Glomerular endothelial cell (primary cell): ENCODE data around the gene INMT. TPM values are rescaled to one million over a fixed set of nuclear protein-coding genes. Genes with fewer than 3 reads are reported as not detected.

Source experiments
- DNase-seq: peaks from one replicate; pipeline ENCODE4 v3.0.0-alpha.2; 2011; ENCODE audit warnings: low read depth, low spot score; ENCODE audit errors: extremely low read depth
- total RNA-seq: library from RNA; depleted of rRNA; stranded (reverse); fragments of >200 nt; gene quantifications from 2 replicates; pipeline ENCODE4 v1.2.3, GENCODE V29; 2015

Gene INMT
- total RNA-seq, 1 donor from 2014 or later = 0.12 TPM

DNA sequence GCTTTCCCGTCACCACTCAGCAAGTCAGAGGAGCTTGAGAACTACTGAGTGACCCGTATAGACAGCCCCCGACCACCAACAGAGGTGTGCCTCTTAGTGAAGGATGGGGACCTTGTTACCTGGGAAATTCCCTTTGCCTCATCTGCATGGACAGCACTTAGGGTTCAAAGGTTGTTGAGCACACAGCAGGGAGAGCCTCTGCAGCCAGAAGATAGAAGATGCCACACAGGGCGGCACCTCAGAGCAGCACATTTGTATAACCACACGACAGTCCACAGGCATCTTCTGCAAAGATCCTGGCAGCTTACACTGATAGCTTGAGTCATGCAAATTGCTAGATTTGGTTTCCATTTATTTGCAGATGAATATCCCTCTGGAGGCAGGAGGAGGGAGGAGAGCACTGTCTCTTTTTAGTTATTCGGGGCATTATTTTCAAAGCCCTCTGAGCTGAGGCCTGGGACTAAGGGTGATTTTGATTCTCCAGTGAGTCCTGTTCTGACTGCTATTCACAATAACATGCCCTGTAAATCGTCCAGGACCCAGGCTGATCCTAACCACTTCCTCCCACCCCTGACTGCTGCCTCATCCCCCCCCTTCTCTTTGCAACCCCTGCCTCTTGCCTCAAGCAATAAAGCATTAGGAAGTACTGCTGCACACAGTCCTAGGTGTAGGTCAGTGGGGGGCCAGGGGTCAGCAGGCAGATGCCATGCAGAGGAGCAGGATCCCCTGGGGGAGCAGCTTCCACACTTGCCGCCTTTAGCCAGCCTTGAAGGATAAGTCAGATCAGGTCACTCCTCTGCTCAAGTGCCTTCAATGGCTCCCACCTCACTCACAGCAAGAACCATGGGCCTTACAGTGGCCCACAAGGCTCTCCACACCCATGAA lies 24.6 kb upstream of the INMT start:
- DNase-seq = no peak

DNA sequence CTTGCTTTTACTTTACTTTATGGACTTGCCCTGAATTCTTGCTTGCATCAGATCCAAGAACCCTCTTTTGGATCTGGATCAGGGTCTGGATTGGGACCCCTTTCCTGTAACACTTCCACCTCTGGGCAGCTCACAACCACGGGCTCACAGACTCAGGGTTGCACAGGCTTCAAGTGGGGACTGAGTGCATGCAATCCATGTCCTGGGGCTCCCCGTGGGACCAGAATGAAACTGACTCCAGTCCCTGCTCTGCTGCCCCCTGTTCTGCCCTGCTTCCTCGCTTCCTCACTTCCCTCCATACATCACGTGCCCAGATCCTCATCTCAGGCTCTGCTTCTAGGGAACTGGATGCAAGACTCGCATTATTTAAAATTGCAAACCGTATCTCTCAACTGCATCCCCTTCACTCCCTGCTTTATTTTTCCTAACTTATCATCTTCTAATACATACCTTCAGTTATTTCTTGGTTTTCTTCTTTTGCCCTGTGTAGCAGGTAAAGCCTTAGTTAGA lies 23.3 kb upstream of the INMT start:
- no peak for DNase-seq

DNA sequence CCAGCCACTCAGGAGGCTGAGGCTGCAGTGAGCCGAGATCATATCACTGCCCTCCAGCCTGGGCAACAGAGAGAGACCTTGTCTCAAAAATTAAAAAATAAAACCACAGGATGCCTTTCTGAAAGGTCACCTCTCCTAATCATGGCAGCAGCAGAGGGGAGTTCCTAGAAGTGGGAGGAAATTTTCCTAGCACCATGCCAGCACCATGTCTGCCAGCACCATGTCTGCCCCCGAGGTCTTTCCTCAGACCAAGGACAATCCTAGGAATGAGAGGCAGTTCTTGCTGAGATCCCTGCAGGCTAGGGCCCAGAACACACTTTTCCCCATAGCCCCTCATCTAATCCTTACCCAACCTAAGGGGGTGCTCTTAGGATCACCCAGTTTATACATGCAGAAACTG lies 22.3 kb upstream of the INMT start:
- DNase-seq = no peak

DNA sequence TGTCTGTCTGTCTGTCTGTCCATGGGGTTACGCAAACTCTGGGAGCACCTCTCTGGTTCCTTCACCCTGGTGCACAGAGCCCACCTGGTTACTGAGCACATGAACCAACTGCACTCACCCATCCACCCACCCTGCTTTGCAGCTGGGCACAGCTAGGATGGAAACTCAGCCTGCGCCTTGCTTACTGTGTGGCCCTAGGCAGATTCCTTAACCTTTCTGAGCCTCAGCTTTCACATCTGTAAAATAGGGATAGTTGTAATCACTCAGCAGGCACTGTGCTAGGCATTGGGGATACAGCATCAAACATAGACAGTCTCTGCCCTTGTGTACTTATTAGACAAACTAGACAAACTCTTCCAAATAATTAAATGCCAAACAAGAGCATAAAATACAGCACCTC lies 21.8 kb upstream of the INMT start:
- DNase-seq = no peak

DNA sequence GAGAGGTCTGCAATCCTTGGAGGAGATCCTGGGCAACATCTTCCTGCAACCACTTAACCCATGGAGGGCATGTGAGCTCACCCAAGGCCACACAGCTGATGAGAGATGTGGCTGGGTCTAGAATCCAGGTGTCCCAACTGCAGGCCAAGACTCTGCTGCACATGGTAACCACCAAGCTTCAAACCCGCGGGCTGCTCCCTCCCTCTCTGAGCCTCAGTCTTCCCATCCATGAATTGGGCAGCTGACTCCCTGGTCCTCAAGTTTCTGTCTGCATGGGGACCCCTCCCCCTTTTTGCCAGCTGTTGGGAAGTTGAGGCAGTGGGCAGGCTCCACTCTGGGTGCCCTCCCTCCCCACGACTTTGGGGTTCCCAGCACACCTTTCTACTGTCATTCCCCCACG lies 20.9 kb upstream of the INMT start:
- DNase-seq = no peak

DNA sequence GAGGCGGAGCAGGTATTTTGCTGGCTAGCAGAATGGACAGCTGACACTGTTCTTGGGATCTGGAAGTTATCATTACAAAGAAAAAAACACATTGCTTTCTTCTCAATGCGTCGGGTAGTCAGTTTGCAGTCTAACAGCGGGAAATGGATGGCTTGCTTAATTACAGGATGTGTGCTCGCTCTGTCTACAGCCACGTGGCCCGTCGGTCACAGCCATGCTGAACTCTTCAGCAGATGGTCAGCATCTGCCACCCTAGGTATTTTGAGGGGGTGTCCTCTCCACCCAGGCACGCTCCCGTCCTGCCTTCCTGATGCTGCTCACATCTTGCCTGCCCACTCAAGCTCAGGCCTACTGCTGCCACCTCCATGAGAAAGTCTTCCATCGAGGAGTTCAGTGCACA lies 20.4 kb upstream of the INMT start:
- DNase-seq = no peak

DNA sequence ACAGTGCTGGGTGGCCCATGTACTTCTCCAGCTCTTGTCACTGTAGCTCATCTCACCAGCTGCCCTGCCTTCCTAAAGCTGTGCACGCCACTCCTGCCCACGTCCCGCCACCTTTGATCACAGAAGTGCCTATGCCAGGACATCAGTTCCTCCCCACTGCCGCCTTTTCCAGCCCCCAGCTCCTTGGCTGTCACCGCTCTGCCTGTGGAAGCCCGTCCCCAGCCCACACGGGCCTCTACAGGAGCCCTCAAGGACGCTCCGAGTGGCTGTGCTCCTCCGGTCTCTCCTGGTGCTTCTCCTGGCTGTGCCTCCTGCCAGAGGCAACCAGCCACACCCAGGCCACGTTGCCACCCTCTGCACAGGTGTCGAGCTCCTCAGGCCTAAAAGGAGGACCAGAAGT lies 19.3 kb upstream of the INMT start:
- DNase-seq = no peak

DNA sequence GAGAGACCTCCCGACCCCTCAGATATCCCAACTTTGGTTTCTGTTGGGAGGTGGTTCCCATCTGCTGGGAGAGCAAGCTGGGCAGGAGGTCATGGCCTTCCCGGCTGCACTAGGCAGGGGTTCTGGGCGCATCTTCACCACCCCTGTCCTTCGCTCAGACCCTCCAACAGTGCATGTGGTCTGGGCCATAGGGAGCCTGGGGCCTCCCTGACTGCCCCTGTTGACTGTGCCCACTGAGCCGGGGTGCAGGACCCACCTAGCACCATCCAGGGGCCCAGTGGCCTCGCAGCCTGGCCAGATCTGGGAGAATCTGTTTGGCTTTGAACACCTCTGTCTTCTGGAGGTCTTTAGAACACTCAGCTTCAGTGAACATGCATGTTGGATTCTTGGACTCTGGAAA lies 18.7 kb upstream of the INMT start:
- no peak for DNase-seq

DNA sequence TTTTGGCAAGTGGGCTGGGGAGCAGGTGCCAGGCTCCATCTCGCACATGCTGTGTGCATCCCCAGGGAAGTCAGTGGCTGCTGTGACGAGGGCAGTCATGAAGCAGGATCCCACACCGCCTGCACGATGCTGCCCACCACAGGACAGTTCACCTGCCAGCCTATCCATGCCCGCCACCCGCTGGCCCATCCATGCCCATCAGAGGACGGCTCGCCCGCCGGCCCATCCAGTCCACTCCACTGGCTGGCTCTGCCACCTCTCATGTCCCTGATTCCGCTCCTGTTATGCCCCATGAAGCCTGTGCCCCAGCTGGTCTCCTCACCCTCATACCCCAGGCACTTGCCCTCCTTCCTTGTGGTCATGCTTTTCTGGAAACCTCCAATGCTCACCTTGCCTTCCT lies 18.2 kb upstream of the INMT start:
- no peak for DNase-seq

DNA sequence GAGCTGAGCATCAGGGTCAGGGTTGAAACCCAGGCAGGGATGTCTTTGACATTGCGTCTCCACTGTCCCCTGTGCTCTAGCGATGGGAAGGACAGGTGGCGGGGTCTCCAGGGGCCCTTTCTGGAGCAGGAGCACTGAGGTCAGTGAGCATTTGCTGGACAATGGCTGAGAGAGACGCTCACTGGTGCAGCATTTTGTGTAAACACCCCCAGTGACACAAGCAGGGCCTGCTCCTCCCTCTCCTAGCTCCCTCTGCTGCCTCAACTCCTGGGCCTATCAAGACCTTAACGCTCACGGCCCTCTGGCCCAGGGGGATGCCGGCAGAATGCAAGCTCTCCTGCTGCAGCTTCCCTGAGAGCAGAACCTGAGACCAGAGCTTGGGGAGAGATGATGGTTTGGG lies 17.4 kb upstream of the INMT start:
- DNase-seq = no peak

DNA sequence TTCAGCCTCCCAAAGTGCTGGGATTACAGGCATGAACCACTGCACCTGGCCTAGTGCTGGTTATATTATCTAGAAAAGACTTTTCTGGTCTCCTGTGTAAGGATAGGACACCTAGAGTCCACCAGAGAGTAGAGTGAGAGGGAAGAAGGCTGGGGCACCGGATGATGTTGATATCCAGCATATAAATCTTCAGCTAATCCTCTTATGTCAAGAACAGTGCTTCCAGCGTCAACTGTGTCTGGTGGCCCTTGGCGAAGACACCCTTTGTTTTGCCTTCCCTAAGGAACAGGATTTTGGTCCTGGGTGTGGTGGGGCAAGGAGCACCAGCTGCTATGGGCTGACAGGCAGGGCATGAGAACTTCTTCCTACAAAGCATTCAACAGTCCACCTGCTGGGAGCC lies 16.3 kb upstream of the INMT start:
- no peak for DNase-seq

DNA sequence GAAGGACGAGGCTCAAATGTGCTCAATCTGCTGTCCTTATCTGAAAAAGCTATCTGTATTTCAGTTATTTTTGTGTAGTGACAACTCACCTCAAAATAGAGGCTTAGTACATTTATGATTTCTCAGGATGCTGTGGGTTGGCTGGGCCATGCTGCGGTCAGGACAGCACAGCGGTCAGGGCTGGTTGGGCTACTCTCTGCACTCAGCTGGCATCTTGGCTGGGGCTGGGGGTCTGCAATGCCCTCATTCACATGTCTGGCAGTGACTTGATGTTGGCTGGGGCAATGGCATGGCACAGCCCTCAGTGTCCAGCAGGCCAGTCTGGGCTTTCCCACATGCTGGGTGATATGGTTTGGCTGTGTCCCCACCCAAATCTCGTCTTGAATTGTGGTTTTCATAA lies 15.6 kb upstream of the INMT start:
- DNase-seq = no peak

DNA sequence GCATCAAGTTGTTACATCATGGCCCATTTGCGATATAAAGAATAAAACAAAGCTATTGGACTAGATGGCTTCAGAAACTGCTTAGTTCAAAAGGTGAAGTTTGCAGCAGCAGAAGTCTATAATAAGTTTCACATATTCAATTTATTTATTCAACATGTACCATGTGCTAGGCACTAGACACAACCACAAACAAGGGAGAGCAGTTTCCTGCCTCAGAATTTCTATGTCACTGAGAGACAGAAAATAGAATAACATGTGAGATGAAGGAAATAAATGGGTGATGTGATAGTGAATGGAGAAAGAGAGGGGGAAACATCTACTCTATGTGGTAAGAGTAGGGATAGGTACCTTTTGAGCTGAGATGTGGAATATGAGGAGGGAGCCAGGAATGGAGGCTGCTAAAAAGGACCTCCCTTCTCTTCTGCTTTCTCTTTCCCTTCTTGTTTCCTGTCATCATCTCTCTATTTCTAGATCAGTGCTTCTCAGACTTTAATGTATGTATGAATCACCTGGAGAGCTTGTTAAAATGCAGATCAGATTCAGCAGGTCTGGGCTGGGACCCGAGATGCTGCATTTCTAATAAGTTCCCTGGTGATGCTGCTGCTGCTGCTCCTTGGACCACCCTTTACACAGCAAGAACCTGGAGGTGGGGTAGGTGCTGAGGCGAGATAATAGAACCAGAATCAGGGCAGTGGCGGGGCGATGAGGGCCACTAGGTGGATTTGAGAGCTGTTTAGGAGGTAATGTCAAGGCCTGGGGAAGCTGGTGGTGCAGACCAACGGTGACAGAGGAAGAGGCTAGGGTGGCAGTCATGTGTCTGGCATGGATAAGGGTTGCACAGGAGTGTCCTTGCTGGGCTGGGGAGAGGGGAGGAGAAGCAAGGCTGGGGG lies 13.7 kb upstream of the INMT start:
- DNase-seq = no peak

DNA sequence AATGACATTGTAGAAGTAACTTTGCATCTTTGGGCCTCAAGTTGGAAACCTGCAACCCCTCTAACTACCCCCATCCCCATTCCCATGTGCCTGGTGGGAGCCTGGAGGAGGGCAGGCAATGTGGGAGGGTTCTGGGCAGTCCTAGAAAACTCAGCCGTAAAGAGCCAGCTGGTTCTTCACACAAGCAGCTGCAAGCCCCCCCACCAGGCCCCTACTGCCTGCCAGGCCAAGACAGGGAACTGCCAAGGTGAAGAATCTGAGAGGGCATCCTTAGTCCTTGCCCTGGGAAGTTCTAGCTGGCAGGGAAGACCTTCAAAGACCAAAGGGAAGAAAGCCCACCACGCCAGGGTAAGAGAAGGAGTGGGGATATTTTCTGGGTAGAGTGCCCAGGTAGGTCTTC lies 12.2 kb upstream of the INMT start:
- no peak for DNase-seq

DNA sequence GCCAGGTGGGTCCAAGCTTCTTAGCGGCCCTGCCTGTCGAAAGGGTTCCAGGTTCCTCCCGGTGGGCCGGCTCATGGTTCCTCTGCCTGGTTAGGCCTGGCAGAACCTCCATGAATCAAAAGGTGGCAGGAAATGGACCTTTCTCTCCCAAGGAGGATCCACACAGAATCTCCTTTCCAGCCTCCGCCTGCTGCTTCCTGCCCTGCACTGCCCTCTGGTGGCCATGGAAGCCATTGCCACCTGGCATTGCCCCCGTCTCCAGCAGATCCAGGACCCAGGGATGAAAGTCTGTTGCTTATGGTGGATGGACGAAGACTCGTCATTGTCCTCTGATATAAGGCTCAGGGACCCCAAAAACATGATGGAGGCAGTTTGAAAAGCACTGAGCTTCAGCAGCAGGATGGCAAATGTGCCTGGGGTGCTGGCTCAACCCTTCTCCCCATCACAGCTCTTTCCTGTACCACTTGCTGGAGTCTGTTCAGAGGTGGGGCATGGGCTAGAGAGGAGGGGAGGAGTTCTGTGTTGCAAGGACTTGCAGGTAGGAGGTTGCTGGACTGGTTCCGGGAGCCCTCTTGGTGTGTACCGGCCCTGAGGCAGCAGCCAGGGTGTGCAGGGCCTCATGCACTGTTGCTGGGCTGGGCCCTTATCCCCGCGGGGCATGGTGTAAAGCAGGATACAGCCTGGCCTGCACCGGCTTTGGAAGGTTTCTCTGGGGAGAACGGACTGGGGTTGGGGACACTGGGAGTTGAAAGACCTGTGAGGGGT lies 11.3 kb upstream of the INMT start:
- peak; percentile 4 for DNase-seq

DNA sequence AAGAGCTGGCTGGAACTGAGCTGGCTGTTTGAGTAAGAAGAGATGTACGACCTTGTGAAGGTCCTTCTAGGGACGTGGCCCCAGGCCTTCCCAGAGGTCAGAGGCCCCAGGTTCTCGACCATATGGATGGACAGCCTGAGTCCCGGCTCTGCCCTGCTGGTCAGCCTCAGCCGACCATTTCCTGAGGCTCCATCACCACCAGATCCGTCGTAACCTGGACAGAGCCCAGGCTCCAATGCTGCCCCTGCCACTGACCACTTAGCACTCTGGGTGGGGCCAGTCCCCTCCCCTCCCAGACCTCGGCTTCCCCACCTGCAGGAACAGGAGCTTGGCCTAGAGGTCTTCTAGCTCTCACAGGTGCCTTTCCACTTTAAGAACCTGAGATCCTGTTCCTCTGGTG lies 10.6 kb upstream of the INMT start:
- no peak for DNase-seq

DNA sequence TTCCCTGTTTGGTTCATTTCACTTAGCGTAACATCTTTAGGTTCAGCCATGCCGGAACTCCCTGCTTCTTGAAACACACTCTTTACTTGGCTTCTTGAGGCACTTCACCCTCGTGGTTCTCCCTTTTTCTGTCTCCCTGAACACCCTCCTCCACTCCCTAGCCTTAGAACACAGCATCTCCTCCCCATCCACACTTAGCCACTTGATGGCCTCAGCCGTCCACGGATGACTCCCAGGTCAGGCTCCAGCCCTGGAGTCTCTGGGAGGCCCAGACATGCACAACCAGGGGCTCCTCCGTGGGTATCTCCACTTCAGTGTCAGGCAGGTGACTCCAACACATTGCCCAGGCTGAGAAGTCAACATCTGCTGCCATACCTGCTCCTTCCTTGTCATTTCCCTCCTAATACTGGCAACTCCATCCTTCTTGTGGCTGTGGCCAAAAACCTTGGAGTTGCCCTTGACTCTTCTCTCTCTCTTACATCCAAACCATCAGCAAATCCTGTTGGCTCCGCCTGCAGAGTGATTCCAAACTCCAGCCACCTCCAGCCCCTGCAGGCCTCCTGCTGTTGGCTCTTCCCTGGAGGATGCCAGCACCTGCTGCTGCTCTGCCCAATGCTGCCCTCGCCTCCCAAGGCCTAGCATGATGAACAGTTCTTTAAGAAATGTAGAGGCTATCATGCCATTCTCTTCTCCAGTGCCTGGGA lies 8.4 kb upstream of the INMT start:
- DNase-seq = no peak

DNA sequence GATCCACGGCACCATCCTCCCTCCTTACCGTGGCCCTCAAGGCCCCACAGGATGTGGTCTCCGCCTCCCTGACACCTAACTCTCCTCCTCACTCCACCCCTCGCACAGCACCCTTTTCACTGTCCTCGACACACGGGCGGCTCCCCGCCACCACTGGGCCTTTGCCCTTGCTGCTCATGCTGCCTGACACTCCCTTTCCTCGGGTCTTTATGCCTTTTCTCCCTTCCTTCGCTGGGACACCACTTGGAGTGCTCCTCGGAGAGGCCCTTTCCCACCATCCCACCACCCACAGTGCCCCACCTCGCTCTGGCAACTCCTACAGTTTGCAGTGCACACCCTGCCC lies 7.9 kb upstream of the INMT start:
- no peak for DNase-seq

DNA sequence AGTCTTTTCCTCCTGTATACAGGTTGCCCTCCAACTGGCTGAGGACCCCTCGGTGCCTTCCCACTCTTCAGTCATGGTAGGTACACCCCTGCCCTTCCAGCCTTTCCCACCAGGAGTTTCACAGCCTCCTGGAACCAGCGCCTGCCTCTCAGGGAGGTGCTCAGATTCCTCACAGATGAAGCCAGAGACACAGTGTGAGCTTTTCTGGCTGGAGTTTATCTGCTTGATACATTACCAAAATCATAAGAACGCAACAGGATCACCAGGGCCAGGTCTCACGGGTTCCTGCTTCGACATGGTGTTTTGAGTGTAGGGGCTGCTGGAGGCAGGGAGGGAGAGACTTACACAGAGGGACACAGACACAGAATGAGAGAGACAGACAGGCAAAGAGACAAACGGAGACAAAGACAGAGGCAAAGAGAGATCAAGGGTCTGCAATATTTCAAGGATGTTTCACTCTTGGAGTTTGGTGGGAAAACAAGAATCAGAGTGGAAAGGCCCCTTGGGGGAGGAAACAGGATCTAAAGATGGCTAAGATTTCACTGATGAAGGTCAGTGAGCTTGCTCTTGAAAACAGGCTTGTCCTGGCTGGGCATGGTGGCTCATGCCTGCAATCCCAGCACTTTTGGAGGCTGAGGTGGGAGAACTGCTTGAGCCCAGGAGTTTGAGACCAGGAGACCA lies 6.5 kb upstream of the INMT start:
- DNase-seq = no peak

DNA sequence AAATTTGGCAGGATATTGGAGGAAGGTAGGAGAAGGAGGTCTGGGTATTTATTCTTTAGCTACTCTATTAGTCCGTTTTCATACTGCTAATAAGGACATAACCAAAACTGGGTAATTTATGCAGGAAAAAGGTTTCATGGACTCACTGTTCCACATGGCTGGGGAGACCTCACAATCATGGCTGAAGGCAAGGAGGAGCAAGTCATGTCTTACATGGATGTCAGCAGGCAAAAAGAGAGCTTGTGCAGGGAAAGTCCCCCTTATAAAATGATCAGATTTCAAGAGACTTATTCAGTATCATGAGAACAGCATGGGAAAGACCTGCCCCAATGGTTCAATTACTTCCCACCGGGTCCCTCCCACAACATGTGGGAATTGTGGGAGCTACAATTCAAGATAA lies 1.9 kb upstream of the INMT start:
- DNase-seq = no peak
